ENCODE data around the gene NAA11.

The NAA11 gene

DNA sequence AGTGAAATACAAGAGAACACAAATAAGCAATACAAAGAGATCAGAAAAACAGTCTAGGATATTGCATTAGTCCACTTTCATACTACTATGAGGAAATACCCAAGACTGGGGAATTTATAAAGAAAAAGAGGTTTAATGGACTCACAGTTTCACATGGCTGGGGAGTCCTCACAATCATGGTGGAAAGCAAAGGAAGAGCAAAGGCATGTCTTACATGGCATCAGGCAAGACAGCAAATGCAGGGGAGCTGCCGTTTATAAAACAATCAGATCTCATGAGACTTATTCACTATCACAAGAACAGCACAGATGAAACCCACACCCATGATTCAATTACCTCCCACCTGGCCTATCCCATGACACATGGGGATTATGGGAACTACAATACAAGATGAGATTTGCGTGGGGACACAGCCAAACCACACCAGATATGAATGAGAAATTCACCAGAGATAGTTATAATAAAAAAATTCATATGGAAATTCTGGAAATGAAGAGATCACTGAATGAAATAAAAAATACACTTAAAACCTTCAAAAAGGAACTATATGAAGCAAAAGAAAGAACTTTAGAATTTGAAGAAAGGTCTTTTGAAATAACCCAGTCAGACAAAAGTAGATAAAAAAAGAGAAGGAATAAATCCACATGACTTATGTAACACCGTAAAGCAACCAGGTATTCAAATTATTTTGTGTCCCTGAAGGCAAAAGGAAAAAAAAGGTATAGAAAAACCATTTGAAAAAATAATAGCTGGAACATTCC lies 16.2 kb upstream of the NAA11 start:
- TF ChIP-seq, protein P1, sequence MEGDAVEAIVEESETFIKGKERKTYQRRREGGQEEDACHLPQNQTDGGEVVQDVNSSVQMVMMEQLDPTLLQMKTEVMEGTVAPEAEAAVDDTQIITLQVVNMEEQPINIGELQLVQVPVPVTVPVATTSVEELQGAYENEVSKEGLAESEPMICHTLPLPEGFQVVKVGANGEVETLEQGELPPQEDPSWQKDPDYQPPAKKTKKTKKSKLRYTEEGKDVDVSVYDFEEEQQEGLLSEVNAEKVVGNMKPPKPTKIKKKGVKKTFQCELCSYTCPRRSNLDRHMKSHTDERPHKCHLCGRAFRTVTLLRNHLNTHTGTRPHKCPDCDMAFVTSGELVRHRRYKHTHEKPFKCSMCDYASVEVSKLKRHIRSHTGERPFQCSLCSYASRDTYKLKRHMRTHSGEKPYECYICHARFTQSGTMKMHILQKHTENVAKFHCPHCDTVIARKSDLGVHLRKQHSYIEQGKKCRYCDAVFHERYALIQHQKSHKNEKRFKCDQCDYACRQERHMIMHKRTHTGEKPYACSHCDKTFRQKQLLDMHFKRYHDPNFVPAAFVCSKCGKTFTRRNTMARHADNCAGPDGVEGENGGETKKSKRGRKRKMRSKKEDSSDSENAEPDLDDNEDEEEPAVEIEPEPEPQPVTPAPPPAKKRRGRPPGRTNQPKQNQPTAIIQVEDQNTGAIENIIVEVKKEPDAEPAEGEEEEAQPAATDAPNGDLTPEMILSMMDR (IDR thresholded peaks at IDR 0.05; ENCODE audit: insufficient read depth, low read length, poor library complexity, severe bottlenecking), result no peak
- Histone ChIP-seq H3K27me3 (replicated peaks; ENCODE audit: control insufficient read depth, insufficient read depth, low read length) (no peaks in the 10 kb centered on the region), H3K4me3 (replicated peaks; ENCODE audit: low read depth, low read length) (no peak overlapping the region), H3K36me3 (ENCODE audit: control insufficient read depth, insufficient read depth, low read length) (no peaks in the 10 kb centered on the region)
- no peak for DNase-seq (ENCODE audit: extremely low read depth, insufficient read length)

DNA sequence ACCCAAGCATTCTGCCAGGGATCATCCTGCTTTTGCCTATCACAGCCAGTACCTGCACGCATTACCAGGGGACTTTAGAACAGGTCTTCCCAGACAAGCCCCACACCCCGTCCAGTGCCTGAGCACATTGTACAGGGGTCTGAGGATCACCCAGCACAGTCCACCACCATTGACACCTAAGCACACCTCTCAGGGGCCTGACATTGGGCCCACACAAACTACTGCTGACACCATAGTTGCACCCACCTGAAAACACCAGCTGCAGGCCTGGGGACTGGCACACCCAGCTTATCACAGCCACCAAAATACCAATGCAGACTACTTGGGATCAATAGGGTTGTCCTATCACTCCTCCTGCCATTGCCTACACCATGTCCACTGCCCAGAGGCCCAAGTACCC lies 14.7 kb upstream of the NAA11 start:
- Histone ChIP-seq H3K36me3 (ENCODE audit: control insufficient read depth, insufficient read depth, low read length) (no peaks in the 10 kb centered on the region), H3K27me3 (replicated peaks; ENCODE audit: control insufficient read depth, insufficient read depth, low read length) (no peaks in the 10 kb centered on the region), H3K4me3 (replicated peaks; ENCODE audit: low read depth, low read length) (no peak overlapping the region)
- DNase-seq (ENCODE audit: extremely low read depth, insufficient read length), result no peak
- TF ChIP-seq, protein P1 (IDR thresholded peaks at IDR 0.05; ENCODE audit: insufficient read depth, low read length, poor library complexity, severe bottlenecking), result no peak

DNA sequence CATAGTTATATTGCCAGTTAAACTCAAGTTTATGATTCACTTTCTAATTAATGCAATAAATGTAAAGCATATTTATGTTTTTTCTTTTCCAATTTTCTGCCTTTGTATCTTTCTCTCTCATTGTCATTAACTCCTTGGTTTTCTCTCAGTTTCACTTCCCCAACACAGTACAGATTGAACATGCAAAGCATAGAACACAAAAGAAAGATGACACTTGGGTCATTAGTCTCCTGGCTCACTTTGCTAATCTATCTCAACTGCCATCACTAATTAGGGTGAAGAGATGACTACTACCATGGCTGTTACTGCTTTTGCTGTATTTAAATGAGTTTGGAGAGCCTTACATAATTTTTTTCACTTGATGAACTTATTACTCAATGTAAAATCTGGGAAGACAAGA lies 12.3 kb upstream of the NAA11 start:
- TF ChIP-seq, protein P1 (IDR thresholded peaks at IDR 0.05; ENCODE audit: insufficient read depth, low read length, poor library complexity, severe bottlenecking), result no peak
- no peaks in the 10 kb centered on the region for H3K27me3 ChIP-seq (replicated peaks; ENCODE audit: control insufficient read depth, insufficient read depth, low read length)
- H3K4me3 ChIP-seq (replicated peaks; ENCODE audit: low read depth, low read length), result no peak overlapping the region
- DNase-seq (ENCODE audit: extremely low read depth, insufficient read length), result peak; percentile 69
- H3K36me3 ChIP-seq (ENCODE audit: control insufficient read depth, insufficient read depth, low read length), result no peaks in the 10 kb centered on the region

DNA sequence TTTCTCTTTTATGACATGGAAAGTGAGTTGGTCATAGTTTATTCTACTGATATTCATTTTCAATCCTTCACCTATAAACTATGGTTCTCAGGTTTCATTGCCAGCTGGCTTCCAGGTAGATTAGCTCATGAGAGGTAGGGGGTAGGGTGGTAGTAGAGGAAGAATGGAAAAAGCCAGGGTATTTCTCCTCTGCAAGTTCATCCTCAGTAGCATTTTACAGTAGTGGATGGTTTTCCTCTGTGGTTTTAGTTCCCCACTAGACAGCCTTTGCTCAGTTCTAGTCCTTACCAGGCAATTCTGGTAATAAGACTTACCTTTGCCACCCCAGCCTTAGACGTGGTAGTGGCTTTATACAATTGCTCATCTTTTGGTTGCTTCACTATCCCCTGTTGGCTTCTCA lies 8.9 kb upstream of the NAA11 start:
- DNase-seq (ENCODE audit: extremely low read depth, insufficient read length), result no peak

DNA sequence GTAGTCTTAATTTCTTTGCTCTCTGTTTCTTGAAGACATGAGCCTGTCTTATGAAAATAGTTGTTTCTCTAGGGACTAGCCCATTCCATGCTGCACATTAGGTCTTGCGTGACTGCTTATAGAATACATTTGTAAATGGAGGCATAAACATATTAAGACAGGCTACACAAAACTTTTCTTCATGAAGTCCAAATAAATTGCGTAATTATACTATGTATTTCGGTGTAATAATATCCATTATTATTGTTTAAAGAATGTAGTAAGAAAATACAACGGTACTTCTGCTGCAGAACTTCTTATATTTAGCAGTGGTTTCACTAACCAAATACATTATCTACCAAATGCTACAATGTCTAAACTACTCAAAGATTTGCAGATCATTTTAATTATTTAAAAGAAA lies 8.5 kb upstream of the NAA11 start:
- Histone ChIP-seq H3K36me3 (ENCODE audit: control insufficient read depth, insufficient read depth, low read length) (no peaks in the 10 kb centered on the region), H3K27me3 (replicated peaks; ENCODE audit: control insufficient read depth, insufficient read depth, low read length) (no peaks in the 10 kb centered on the region), H3K4me3 (replicated peaks; ENCODE audit: low read depth, low read length) (no peak overlapping the region)
- TF ChIP-seq, protein P1 (IDR thresholded peaks at IDR 0.05; ENCODE audit: insufficient read depth, low read length, poor library complexity, severe bottlenecking), result no peak
- no peak for DNase-seq (ENCODE audit: extremely low read depth, insufficient read length)

More for the DNA sequence above, 8.9 kb upstream of the NAA11 start:
- TF ChIP-seq, protein P1 (IDR thresholded peaks at IDR 0.05; ENCODE audit: insufficient read depth, low read length, poor library complexity, severe bottlenecking), result no peak
- H3K27me3 ChIP-seq (replicated peaks; ENCODE audit: control insufficient read depth, insufficient read depth, low read length), result no peaks in the 10 kb centered on the region
- no peak overlapping the region for H3K4me3 ChIP-seq (replicated peaks; ENCODE audit: low read depth, low read length)
- H3K36me3 ChIP-seq (ENCODE audit: control insufficient read depth, insufficient read depth, low read length), result no peaks in the 10 kb centered on the region

Measured in GM06990 (cell line).